KG1 (cell line): ENCODE data around the gene MRPL58.
"Not testable (repeated sequence)": the region's sequence is repeated elsewhere in the genome, so short reads cannot be mapped to it uniquely, and the experiment has no call there.

Source experiments
- DNase-seq: peaks from one replicate; lab custom pipeline; 2025; lab: John Stamatoyannopoulos, UW

MRPL58 gene

GRCh38 chr17:75012346-75013091 lies at the start of gene MRPL58:
Gene MRPL58 (plus strand): TSS chr17:75012670. CDS start chr17:75012687, 17 bp downstream.
- DNase-seq, result peak; percentile 67

GRCh38 chr17:74963656-74964055 lies 48.8 kb upstream of the MRPL58 start:
- no peak for DNase-seq

- DNase-seq, result no peak
These were observed 48.2 kb upstream of the MRPL58 start for GRCh38 chr17:74964246-74964761.

- DNase-seq, result no peak
These were observed 47.4 kb upstream of the MRPL58 start for GRCh38 chr17:74964988-74965622.

GRCh38 chr17:74968361-74968780 lies 44.1 kb upstream of the MRPL58 start:
- no peak for DNase-seq

GRCh38 chr17:74969501-74969900 lies 43.0 kb upstream of the MRPL58 start:
- DNase-seq, result not testable (repeated sequence)

- no peak for DNase-seq
These were observed 42.1 kb upstream of the MRPL58 start for GRCh38 chr17:74970395-74970794.

- no peak for DNase-seq
These were observed 41.2 kb upstream of the MRPL58 start for GRCh38 chr17:74971069-74971841.

GRCh38 chr17:74971842-74972106 lies 40.7 kb upstream of the MRPL58 start:
- DNase-seq, result no peak

GRCh38 chr17:74972107-74972972 lies 40.1 kb upstream of the MRPL58 start, which contains the start of gene HID1:
Gene HID1 (minus strand): TSS chr17:74972759. CDS start chr17:74972656, 103 bp downstream.
- DNase-seq, result no peak

GRCh38 chr17:74972973-74973328 lies 39.5 kb upstream of the MRPL58 start:
- DNase-seq, result no peak

- no peak for DNase-seq
These were observed 36.5 kb upstream of the MRPL58 start for GRCh38 chr17:74975943-74976342.

GRCh38 chr17:74977802-74978201 lies 34.7 kb upstream of the MRPL58 start:
- no peak for DNase-seq

GRCh38 chr17:74978240-74978639 lies 34.2 kb upstream of the MRPL58 start:
- DNase-seq, result no peak

GRCh38 chr17:74979408-74980146 lies 32.9 kb upstream of the MRPL58 start:
- DNase-seq, result no peak

- no peak for DNase-seq
These were observed 31.0 kb upstream of the MRPL58 start for GRCh38 chr17:74981318-74981978.

- DNase-seq, result no peak
These were observed 30.3 kb upstream of the MRPL58 start for GRCh38 chr17:74981979-74982662.

- not testable (repeated sequence) for DNase-seq
These were observed 29.7 kb upstream of the MRPL58 start for GRCh38 chr17:74982663-74983313.

GRCh38 chr17:74986206-74986576 lies 26.3 kb upstream of the MRPL58 start:
- DNase-seq, result no peak
